H1 (cell line): ENCODE measurements around the gene CPNE8. TPM values are rescaled to one million over a fixed set of nuclear protein-coding genes. Genes with fewer than 3 reads are reported as not detected.

Experiments
- CTCF ChIA-PET: fragments of 300-600 bp; sonication (Branson Sonifier 250); formaldehyde crosslinking; loops from one replicate; lab custom pipeline; 2021; ENCODE audit not compliant: partially characterized antibody; lab: Charles Lee
- POLR2A ChIA-PET: fragments of 300-600 bp; sonication (Branson Sonifier 250); formaldehyde crosslinking; loops from one replicate; lab custom pipeline; 2021; ENCODE audit warnings: inconsistent platforms; ENCODE audit not compliant: partially characterized antibody; lab: Charles Lee
- DNase-seq, 2 experiments: peaks; one replicate each; pipeline versions ENCODE4 v3.0.0 to v3.0.0-alpha.2; 2010 to 2022; ENCODE audit warnings: low spot score in 2 of 2, low read depth in 1 of 2, mixed read lengths in 1 of 2
- FAIRE-seq: peaks from 2 replicates; lab custom pipeline; 2011; peaks lifted over from hg19 to GRCh38; lab: Jason Lieb, UNC
- H2AFZ ChIP-seq: 2 replicates; pipeline ENCODE4 v1.8.1; 2012; ENCODE audit warnings: low read length, inconsistent platforms
- H2AK5ac ChIP-seq: 2 replicates; pipeline ENCODE4 v1.6.1; 2013; ENCODE audit warnings: low read depth, low read length
- H2BK120ac ChIP-seq: replicated peaks from 2 replicates; pipeline ENCODE3; 2013; ENCODE audit warnings: low read depth, low read length, inconsistent platforms
- H2BK12ac ChIP-seq: 2 replicates; pipeline ENCODE4 v1.6.1; 2013; ENCODE audit warnings: low read depth, low read length
- H2BK15ac ChIP-seq: 2 replicates; pipeline ENCODE4 v1.6.1; 2013; ENCODE audit warnings: low read length
- H2BK20ac ChIP-seq: 2 replicates; pipeline ENCODE4 v1.6.1; 2013; ENCODE audit warnings: low read length
- H2BK5ac ChIP-seq: 2 replicates; pipeline ENCODE4 v1.6.1; 2013; ENCODE audit warnings: low read depth, low read length
- H3K14ac ChIP-seq: 2 replicates; pipeline ENCODE4 v1.6.1; 2013; ENCODE audit warnings: inconsistent platforms; ENCODE audit not compliant: insufficient read length
- H3K18ac ChIP-seq: 2 replicates; pipeline ENCODE4 v1.6.1; 2013; ENCODE audit warnings: low read length; ENCODE audit errors: extremely low read depth
- H3K23ac ChIP-seq: 2 replicates; pipeline ENCODE4 v1.6.1; 2013; ENCODE audit warnings: inconsistent platforms; ENCODE audit not compliant: insufficient read length
- H3K23me2 ChIP-seq: 2 replicates; pipeline ENCODE4 v1.6.1; 2013; ENCODE audit warnings: low read depth, low read length
- H3K27ac ChIP-seq: 2 replicates; pipeline ENCODE4 v1.6.1; 2011; ENCODE audit warnings: low read depth, low read length, inconsistent platforms
- H3K27me3 ChIP-seq, 4 experiments: replicated peaks in 1 of 4; 1 replicate in 1 of 4; 2 replicates in 3 of 4; pipeline versions ENCODE4 v1.6.1 to v1.8.1; 2011 to 2013; ENCODE audit warnings: low read length in 3 of 4, mild to moderate bottlenecking in 3 of 4, inconsistent platforms in 2 of 4, mixed read lengths in 2 of 4, moderate library complexity in 1 of 4; ENCODE audit not compliant: control insufficient read depth in 3 of 4, insufficient read depth in 3 of 4; ENCODE audit errors: extremely low read depth in 1 of 4
- H3K36me3 ChIP-seq, 4 experiments: 2 replicates each; pipeline versions ENCODE4 v1.6.1 to v1.8.1; 2011 to 2013; ENCODE audit warnings: mild to moderate bottlenecking in 4 of 4, low read length in 3 of 4, moderate library complexity in 2 of 4, control low read depth in 1 of 4, inconsistent platforms in 1 of 4; ENCODE audit not compliant: insufficient read depth in 4 of 4, control insufficient read depth in 2 of 4
- H3K4ac ChIP-seq: replicated peaks from 2 replicates; pipeline ENCODE3; 2013; ENCODE audit warnings: low read length, low read depth, mixed read lengths, inconsistent platforms; ENCODE audit not compliant: insufficient read length
- H3K4me1 ChIP-seq, 4 experiments: replicated peaks in 1 of 4; 1 replicate in 1 of 4; 2 replicates in 3 of 4; pipeline versions ENCODE4 v1.6.1 to v1.8.1; 2011 to 2013; ENCODE audit warnings: low read length in 3 of 4, inconsistent platforms in 2 of 4, mixed read lengths in 1 of 4; ENCODE audit not compliant: insufficient read depth in 4 of 4, control insufficient read depth in 3 of 4
- H3K4me2 ChIP-seq, 2 experiments: 2 replicates each; pipeline versions ENCODE4 v1.6.1 to v1.8.1; 2011 to 2013; ENCODE audit warnings: low read depth in 2 of 2, low read length in 2 of 2, control low read depth in 1 of 2, inconsistent platforms in 1 of 2, mild to moderate bottlenecking in 1 of 2; ENCODE audit not compliant: insufficient read depth in 1 of 2
- H3K4me3 ChIP-seq, 4 experiments: fragments of 200-600, 300-600 bp in 1 of 4; sonication (generic), shearing (Covaris generic), sonication (Bioruptor Twin) in 1 of 4; 2 replicates each; pipeline versions ENCODE4 v1.5.1 to v1.8.1; 2011 to 2016; ENCODE audit warnings: low read length in 4 of 4, low read depth in 3 of 4, control low read depth in 2 of 4, inconsistent platforms in 2 of 4, mild to moderate bottlenecking in 2 of 4, mixed read lengths in 1 of 4, moderate library complexity in 1 of 4; ENCODE audit not compliant: insufficient read depth in 2 of 4; ENCODE audit errors: extremely low read depth in 1 of 4
- H3K56ac ChIP-seq: replicated peaks from 2 replicates; pipeline ENCODE3; 2013; ENCODE audit warnings: low read depth, mild to moderate bottlenecking, mixed read lengths, low read length, inconsistent platforms; ENCODE audit not compliant: insufficient read length
- H3K79me1 ChIP-seq: 2 replicates; pipeline ENCODE4 v1.6.1; 2013; ENCODE audit warnings: low read depth, low read length, control low read depth
- H3K79me2 ChIP-seq, 2 experiments: 2 replicates each; pipeline versions ENCODE4 v1.6.1 to v1.8.1; 2012 to 2013; ENCODE audit warnings: low read length in 2 of 2, mild to moderate bottlenecking in 2 of 2, inconsistent platforms in 1 of 2; ENCODE audit not compliant: insufficient read depth in 2 of 2, control insufficient read depth in 1 of 2
- H3K9ac ChIP-seq, 4 experiments: replicated peaks in 1 of 4; 1 replicate in 1 of 4; 2 replicates in 3 of 4; pipeline versions ENCODE4 v1.6.1 to v1.8.1; 2011 to 2013; ENCODE audit warnings: low read depth in 3 of 4, low read length in 3 of 4, control low read depth in 2 of 4, mild to moderate bottlenecking in 2 of 4, moderate library complexity in 2 of 4, inconsistent platforms in 1 of 4; ENCODE audit errors: extremely low read depth in 1 of 4
- H3K9me3 ChIP-seq, 2 experiments: 2 replicates each; pipeline versions ENCODE4 v1.6.1 to v1.8.1; 2012 to 2013; ENCODE audit warnings: mild to moderate bottlenecking in 2 of 2, moderate library complexity in 2 of 2, control low read depth in 1 of 2, inconsistent platforms in 1 of 2, low read depth in 1 of 2, low read length in 1 of 2, mixed read lengths in 1 of 2; ENCODE audit not compliant: insufficient read depth in 2 of 2
- H4K20me1 ChIP-seq, 2 experiments: replicated peaks in 1 of 2; 2 replicates each; pipeline versions ENCODE3 to v1.8.1; 2011 to 2013; ENCODE audit warnings: inconsistent platforms in 2 of 2, low read length in 2 of 2, mild to moderate bottlenecking in 1 of 2; ENCODE audit not compliant: insufficient read depth in 2 of 2, control insufficient read depth in 1 of 2
- H4K5ac ChIP-seq: 2 replicates; pipeline ENCODE4 v1.6.1; 2013; ENCODE audit warnings: low read length, low read depth, mixed read lengths, inconsistent platforms; ENCODE audit not compliant: insufficient read length
- H4K8ac ChIP-seq: 2 replicates; pipeline ENCODE4 v1.8.0; 2013; ENCODE audit warnings: mild to moderate bottlenecking, moderate library complexity, low read length, inconsistent platforms; ENCODE audit not compliant: insufficient read depth; ENCODE audit errors: extremely low read depth
- H4K91ac ChIP-seq: replicated peaks from 2 replicates; pipeline ENCODE3; 2013; ENCODE audit warnings: low read length, mixed read lengths, inconsistent platforms; ENCODE audit not compliant: insufficient read length
- ASH2L ChIP-seq: fragments of 200-600, 300-600 bp; sonication (generic); IDR thresholded peaks from one replicate; pipeline ENCODE4 v1.7.1; 2017; ENCODE audit warnings: low read length
- ATF2 ChIP-seq: IDR thresholded peaks from 2 replicates; pipeline ENCODE4 v1.6.1; 2012; ENCODE audit warnings: low read length, inconsistent platforms
- BRCA1 ChIP-seq: IDR thresholded peaks from 2 replicates; pipeline ENCODE4 v1.6.1; 2012; ENCODE audit warnings: low read depth, low read length, improper control_type of control experiment
- CBX5 ChIP-seq: fragments of 300-800, 300-1000 bp; sonication (generic); IDR thresholded peaks from 2 replicates; pipeline ENCODE4 v1.7.1; 2016; ENCODE audit warnings: antibody characterized with exemption, low read length, low read depth
- EGR1 ChIP-seq: IDR thresholded peaks from 2 replicates; pipeline ENCODE4 v1.6.1; 2011; ENCODE audit warnings: low read depth, low read length, borderline replicate concordance
- HDAC2 ChIP-seq, 2 experiments: fragments of 300-600 bp in 1 of 2; sonication (generic) in 1 of 2; IDR thresholded peaks; 2 replicates each; pipeline ENCODE4 v1.6.1; 2011 to 2012; ENCODE audit warnings: low read depth in 2 of 2, low read length in 2 of 2, mild to moderate bottlenecking in 2 of 2, moderate library complexity in 2 of 2, borderline replicate concordance in 1 of 2, inconsistent platforms in 1 of 2
- JUND ChIP-seq: IDR thresholded peaks from 2 replicates; pipeline ENCODE4 v1.6.1; 2011; ENCODE audit warnings: mild to moderate bottlenecking, improper control_type of control experiment, low read length
- KDM1A ChIP-seq: fragments of 200-600, 300-600 bp; sonication (generic); IDR thresholded peaks from 2 replicates; pipeline ENCODE4 v1.7.1; 2016; ENCODE audit warnings: mild to moderate bottlenecking, low read length, borderline replicate concordance
- PHF8 ChIP-seq: fragments of 200-600 bp; sonication (generic); conservative IDR thresholded peaks from 2 replicates; pipeline ENCODE4 v1.7.1; 2012; ENCODE audit warnings: low read depth, mild to moderate bottlenecking, inconsistent platforms, low read length, moderate library complexity
- POU5F1 ChIP-seq: IDR thresholded peaks from 2 replicates; pipeline ENCODE4 v1.6.1; 2011; ENCODE audit warnings: low read depth, mild to moderate bottlenecking, low read length, moderate library complexity
- SAP30 ChIP-seq: fragments of 300-600 bp; sonication (generic); IDR thresholded peaks from 2 replicates; pipeline ENCODE4 v1.7.1; 2012; ENCODE audit warnings: low read length, moderate library complexity, mild to moderate bottlenecking, inconsistent platforms; ENCODE audit not compliant: insufficient read depth, insufficient replicate concordance
- TBP ChIP-seq: IDR thresholded peaks from 2 replicates; pipeline ENCODE4 v1.6.1; 2011; ENCODE audit warnings: low read depth, low read length, improper control_type of control experiment
- TEAD4 ChIP-seq: IDR thresholded peaks from 2 replicates; pipeline ENCODE4 v1.6.1; 2012; ENCODE audit warnings: low read depth, low read length, inconsistent platforms, mixed read lengths
- WGBS, 2 experiments: shearing (Covaris generic) in 1 of 2; methylation state at CpG; one replicate each; pipeline versions ENCODE4 v1.1.6 to v1.1.7; 2013 to 2015; ENCODE audit warnings: low lambda C conversion rate in 2 of 2, mixed read lengths in 2 of 2, inconsistent platforms in 1 of 2, low coverage in 1 of 2, missing lambda C conversion rate in 1 of 2; ENCODE audit not compliant: insufficient replicate concordance in 2 of 2, insufficient coverage in 1 of 2, insufficient read length in 1 of 2; ENCODE audit errors: extremely low coverage in 1 of 2, missing lambda C conversion rate in 1 of 2; 5-methylcytosine and 5-hydroxymethylcytosine counted together
- polyA plus RNA-seq, 7 experiments: library from polyadenylated mRNA; depleted of rRNA in 3 of 7; stranded (reverse) in 5 of 7; unstranded in 2 of 7; fragments of >200 nt in 5 of 7; fragments of 200-250 nt in 2 of 7; gene quantifications; 1 replicate in 5 of 7; 2 replicates in 1 of 7; 4 replicates in 1 of 7; pipeline versions ENCODE4 v1.2.1 to v1.2.3, GENCODE V29; 2011 to 2013; ENCODE audit warnings: missing spikeins in 2 of 7, mixed read lengths in 2 of 7
- total RNA-seq: library from RNA; stranded (reverse); fragmentation: NEBNext Ultra II Directional; extraction: Animal tissue kit (Norgen Biotek cat#: 25700); gene quantifications from 2 replicates; pipeline ENCODE4 v1.2.1, GENCODE V29; 2021

CPNE8 gene
- total and polyA plus RNA-seq, 2 of the 8 experiments (the other 6 are each of a cell fraction or from before 2014, with no cell fraction given), result 2.5 to 6.8 TPM

DNA sequence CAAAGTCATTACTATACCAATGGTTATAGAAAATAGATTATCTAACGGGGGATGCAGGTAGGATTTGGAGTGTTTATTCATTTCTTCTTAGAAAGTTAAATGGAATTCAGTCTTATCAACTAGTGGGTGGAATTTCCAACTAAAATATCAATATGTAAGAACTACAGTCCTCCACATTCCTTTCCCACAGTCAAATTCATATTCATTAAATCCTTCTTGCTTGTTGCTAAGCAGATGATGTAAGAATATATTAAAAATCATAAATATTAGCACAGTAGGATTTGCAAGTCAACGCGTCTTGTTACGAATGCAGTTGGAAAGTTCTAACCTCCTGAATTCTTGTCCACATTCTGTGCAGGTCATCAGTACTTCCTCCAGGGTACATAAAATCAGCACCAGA lies 259.2 kb downstream of the CPNE8 start:
- Histone ChIP-seq H2AK5ac (no peak overlapping the region), H3K23ac (no peak overlapping the region), H3K56ac (no peak overlapping the region), H3K14ac (no peak overlapping the region), H3K27me3 (no peaks in the 10 kb centered on the region), H3K23me2 (no peaks in the 10 kb centered on the region), H2BK120ac (no peak overlapping the region), H3K27ac (no peak overlapping the region), H3K18ac (no peak overlapping the region), H3K4me3 (no peak overlapping the region), H3K79me1 (no peaks in the 10 kb centered on the region), H2BK12ac (no peak overlapping the region), H4K91ac (no peak overlapping the region), H2BK20ac (no peak overlapping the region), H2BK5ac (no peak overlapping the region), H2AFZ (no peak overlapping the region), H3K4me1 (no peaks in the 10 kb centered on the region), H3K36me3 (no peaks in the 10 kb centered on the region), H3K4ac (no peak overlapping the region), H4K20me1 (no peaks in the 10 kb centered on the region), H3K79me2 (no peaks in the 10 kb centered on the region), H3K4me2 (no peak overlapping the region), H2BK15ac (no peak overlapping the region), H4K8ac (no peak overlapping the region), H3K9me3 (no peaks in the 10 kb centered on the region), H4K5ac (no peak overlapping the region), H3K9ac (no peak overlapping the region)
- no peak for FAIRE-seq
- ChIA-PET CTCF (interaction anchor here (1.0 kb wide), 1 partner anchor 261 kb away, joined by 3 read pairs; no protein-coding TSS in a partner anchor), POLR2A (no interaction called here)
- DNase-seq, result no peak
- 83% methylated on average over 4 of the region's 4 CpGs; no CpG with 5 or more reads in 1 of the 2 experiments for WGBS, 2 experiments
- no peak for TF ChIP-seq HDAC2 (IDR thresholded peaks at IDR 0.05; ENCODE audit: borderline replicate concordance in 1 of 2, low read depth in 2 of 2, low read length in 2 of 2)
- TF ChIP-seq CBX5, result no peak
- no peak for TF ChIP-seq PHF8
- TF ChIP-seq BRCA1, result no peak
- TF ChIP-seq TEAD4, result no peak
- TF ChIP-seq EGR1, result no peak
- TF ChIP-seq POU5F1, result no peak
- no peak for TF ChIP-seq KDM1A
- TF ChIP-seq SAP30, result no peak
- no peak for TF ChIP-seq ASH2L
- no peak for TF ChIP-seq TBP
- no peak for TF ChIP-seq ATF2
- no peak for TF ChIP-seq JUND
